D721Med (cell line): ENCODE results near the gene H19.

Experiments used
- DNase-seq: peaks from one replicate; pipeline ENCODE4 v3.0.0; 2011; ENCODE audit warnings: low spot score; ENCODE audit not compliant: insufficient read length
- FAIRE-seq: peaks from 2 replicates; lab custom pipeline; 2011; peaks lifted over from hg19 to GRCh38; lab: Jason Lieb, UNC
- CTCF ChIP-seq: IDR thresholded peaks from 2 replicates; pipeline ENCODE4 v1.5.1; 2012; ENCODE audit warnings: mild to moderate bottlenecking, control low read depth; ENCODE audit not compliant: insufficient read depth; ENCODE audit errors: missing control alignments

The H19 gene

DNA sequence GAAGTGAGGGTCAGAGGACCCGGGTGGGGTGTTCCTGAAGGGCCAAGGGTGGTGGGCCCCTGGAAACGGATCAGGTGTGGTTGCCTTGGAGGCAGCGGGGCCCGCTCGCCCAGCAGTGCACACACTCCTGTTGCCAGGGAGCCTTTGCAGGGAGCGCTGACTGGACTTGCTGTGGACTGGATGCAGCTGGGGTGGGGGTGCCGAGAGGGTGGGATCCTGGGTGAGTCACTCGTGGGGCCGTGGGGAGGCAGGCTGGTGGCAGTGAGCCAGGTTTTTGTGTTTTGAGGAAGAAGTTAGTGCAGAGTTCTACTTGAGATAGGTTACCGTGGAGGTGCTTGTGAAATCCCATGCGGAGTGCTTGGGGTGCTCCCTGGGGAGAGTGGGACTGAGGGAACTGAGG lies 49.3 kb downstream of the H19 start:
- no peak for TF ChIP-seq CTCF
- no peak for FAIRE-seq

DNA sequence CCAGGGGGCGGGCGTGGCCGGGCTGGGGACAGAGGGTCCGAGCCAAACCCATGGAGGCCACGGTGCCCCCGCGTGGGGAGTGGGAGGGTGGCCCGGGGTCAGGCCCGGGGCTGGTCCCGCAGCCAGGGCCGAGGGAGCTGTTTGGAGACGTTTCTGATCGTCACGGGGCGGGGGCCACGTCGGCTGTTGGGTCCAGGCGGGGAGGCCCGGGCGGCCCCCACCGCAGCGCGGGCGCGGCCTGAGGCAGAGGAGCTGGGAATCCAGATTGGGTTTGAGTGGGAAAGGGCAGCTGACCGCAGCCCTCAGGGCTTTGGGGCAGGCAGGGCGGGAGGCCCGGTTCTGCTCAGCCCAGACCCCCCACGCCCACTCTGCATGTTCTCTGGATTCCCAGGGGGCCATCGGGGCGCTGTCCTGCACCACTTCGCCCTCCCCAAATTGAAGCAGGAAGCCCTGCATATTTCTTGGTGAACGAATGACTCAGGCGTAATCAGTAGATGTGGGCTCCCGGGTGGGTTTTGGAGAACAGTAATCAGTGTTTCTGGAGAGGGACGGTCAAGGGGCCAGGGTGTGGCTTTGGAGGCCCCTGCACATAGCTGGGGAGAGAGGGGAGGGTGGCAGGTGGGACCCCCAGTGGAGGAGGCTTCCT lies 49.9 kb downstream of the H19 start:
- DNase-seq: no peak
- no peak for TF ChIP-seq CTCF
- FAIRE-seq: no peak

More for the DNA sequence above, 49.3 kb downstream of the H19 start:
- DNase-seq: no peak

DNA sequence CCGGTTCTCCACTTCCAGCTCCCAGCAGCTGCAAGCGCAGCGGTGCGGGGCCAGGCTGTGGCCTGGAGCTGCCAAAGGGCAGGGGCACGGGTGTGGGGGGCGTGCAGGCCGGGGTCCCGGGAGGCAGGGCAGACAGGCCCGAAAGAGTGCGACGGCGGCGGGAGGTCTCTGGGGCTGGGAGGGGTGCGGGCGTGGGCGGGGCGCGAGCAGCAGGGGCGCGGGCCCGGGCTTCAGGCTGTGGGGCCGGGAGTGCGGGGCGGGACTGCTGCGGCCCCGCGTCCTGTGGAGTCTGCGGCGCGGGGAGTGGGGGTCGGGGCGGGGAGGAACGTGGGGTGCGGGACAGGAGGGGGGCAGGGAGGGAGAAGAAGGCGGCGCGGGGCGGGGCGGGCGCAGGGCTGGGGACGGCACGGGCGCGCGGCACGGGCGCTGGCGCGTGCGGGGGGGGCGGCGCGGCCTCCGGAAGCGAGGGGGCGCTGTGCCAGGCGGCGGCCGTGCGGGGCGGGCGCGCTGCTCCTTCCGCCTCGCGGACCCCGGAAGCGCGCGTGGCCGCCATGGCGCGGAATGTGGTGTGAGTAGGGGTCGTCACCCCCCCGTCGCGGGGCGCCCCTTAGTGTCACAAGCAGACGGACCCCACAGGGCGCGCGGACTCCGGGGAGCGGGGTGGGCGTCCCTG lies 50.7 kb downstream of the H19 start, which contains the start of gene MRPL23:
Gene MRPL23 (plus strand): TSS at position 521 of the 673 bp plus-strand sequence. CDS start 31 bp downstream, at position 552.
- TF ChIP-seq CTCF: no peak
- DNase-seq: no peak
- FAIRE-seq: no peak
